ENCODE measurements around the gene LCTL. TPM values are rescaled to one million over a fixed set of nuclear protein-coding genes. Genes with fewer than 3 reads are reported as not detected.

LCTL gene
- total RNA-seq, 3 donors from 2014 or later = not detected

DNA sequence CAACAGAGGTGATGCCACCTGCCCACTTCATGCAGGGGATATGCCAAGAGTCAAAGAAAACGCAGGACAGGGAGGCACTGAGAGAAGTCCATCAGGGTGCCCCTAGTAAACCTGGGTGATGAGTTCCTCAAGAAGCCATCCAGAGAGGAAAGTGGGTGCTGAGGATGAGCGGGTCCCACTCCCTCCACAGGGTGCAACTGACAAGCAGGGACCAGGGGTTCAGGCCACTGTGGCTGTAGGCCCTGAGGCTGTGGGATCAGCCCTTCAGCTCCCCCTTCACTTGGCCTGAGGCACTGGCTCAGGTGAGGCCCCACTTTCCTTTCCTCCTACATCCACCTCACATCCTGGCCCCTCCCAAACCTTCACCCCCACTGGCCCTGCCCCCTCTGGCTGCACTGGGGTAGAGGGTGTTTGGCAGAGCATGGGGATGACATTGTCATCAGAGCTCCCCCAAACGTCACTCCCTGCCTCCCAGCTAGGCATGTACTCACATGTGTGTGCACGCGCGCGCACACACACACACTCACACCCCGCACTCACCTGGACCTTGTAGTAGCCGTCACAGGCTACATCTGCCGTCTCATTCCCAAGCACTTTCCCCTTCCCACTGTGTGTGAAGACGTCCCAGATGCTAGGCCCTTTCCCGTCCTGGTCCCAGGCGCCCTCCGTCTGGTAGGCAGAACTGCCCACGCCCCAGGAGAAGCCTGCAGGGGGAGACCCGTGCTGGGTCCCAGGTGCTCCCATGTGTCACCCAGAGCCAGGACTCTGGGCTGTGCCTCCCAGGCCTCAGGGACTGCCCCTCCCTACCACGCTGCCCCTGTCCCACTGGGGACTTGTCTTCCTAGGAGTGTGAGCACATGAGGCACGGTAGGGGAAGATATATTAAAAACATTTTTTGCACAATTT, 1.4 kb downstream of the LCTL start:
- Histone ChIP-seq H3K4me1 (ENCODE audit: low read depth) (no peaks in the 10 kb centered on the region), H3K36me3 (ENCODE audit: low read depth) (no peaks in the 10 kb centered on the region), H3K9me3 (no peaks in the 10 kb centered on the region), H3K4me3 (no peak overlapping the region)
- DNase-seq (no peak), ATAC-seq (no peak)
- intact Hi-C loops (cut with DNase I, micrococcal nuclease) = no loop called here
- TF ChIP-seq, protein P1, sequence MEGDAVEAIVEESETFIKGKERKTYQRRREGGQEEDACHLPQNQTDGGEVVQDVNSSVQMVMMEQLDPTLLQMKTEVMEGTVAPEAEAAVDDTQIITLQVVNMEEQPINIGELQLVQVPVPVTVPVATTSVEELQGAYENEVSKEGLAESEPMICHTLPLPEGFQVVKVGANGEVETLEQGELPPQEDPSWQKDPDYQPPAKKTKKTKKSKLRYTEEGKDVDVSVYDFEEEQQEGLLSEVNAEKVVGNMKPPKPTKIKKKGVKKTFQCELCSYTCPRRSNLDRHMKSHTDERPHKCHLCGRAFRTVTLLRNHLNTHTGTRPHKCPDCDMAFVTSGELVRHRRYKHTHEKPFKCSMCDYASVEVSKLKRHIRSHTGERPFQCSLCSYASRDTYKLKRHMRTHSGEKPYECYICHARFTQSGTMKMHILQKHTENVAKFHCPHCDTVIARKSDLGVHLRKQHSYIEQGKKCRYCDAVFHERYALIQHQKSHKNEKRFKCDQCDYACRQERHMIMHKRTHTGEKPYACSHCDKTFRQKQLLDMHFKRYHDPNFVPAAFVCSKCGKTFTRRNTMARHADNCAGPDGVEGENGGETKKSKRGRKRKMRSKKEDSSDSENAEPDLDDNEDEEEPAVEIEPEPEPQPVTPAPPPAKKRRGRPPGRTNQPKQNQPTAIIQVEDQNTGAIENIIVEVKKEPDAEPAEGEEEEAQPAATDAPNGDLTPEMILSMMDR (IDR thresholded peaks at IDR 0.05) = no peak

DNA sequence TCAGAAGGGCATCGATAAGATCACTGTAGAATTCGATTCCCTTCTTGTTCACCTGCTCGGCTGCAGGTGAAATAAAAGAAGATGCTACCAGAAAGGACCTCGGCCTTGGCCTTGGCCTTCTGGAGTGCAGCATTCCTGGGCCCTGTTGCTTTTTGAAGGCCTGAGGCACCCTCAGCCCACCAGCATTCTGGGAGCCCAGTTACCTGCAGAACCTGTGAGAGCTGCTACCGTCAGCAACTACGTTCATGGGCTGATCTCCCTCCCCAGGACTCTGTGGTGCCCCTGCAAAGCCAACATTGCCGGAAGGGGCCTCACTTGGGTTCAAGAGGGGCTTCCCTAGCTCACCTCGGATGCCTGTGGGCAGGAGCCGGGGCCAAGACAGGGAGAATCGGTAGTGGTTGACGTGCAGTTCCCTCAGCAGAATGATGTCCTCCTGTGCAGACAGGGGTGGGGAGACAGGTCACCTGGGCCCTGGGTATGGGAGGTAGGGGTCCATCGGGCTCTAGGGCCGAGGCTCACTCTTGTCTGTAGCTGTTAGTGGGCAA, 2.2 kb downstream of the LCTL start:
- ATAC-seq = no peak
- TF ChIP-seq, protein P1 (IDR thresholded peaks at IDR 0.05) = no peak
- no peaks in the 10 kb centered on the region for H3K4me1 ChIP-seq (ENCODE audit: low read depth)
- no peak overlapping the region for H3K4me3 ChIP-seq
- H3K36me3 ChIP-seq (ENCODE audit: low read depth) = no peaks in the 10 kb centered on the region
- intact Hi-C loops (cut with DNase I, micrococcal nuclease) = no loop called here
- no peaks in the 10 kb centered on the region for H3K9me3 ChIP-seq
- no peak for DNase-seq

DNA sequence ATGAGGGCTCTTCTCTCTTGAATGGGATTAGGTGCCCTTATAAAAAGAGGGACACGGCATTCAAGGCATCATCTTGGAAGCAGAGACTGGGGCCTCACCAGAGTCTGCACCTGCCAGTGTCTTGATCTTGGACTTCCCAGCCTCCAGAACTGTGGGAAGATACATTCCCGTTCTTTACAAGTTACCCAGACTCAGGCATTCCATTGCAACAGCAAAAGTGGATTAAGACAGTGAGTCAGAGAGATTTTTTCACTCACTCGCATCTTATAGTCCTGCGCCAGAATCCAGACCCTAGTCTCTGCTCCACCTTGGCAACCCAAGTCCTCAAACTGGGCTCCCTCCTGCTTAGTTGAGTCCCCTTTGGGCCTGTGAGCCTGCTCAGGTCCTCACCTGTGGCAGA, 2.7 kb downstream of the LCTL start:
- Histone ChIP-seq H3K9me3 (no peaks in the 10 kb centered on the region), H3K36me3 (ENCODE audit: low read depth) (no peaks in the 10 kb centered on the region), H3K4me3 (no peak overlapping the region), H3K4me1 (ENCODE audit: low read depth) (no peaks in the 10 kb centered on the region)
- intact Hi-C loops (cut with DNase I, micrococcal nuclease) = no loop called here
- no peak for DNase-seq
- TF ChIP-seq, protein P1 (IDR thresholded peaks at IDR 0.05) = no peak
- no peak for ATAC-seq

DNA sequence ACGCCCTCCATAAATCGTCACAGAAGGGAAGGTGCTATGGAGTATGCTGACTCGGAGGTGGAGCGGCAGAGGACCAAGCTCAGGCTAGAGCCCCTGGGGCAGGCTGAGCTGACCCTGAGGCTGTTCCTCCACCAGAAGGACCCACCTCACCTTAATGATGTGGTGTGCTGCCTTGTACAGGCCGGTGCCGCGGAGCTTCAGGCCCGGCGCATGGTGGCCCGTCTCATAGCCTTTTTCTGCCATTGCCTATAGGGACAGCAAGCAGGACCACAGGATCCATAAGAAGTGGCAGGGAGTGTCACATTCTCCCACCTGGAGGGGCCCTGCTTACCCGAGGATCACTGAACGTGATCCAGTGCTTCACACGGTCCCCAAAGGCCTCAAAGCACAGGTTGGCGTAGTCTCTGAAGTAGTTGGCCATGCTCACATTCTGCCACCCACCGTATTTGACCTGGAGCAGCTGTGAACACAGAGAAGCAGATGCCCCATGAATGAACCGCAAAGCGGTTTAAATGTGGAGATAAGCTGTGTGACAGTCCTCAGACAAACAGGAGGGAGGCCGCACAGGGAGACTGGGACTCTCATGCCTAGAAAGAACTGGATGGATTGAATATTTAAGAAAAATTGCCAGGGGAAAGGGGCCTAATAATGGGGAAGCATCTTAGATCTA, 4.8 kb downstream of the LCTL start:
- DNase-seq = no peak
- intact Hi-C loops (cut with DNase I, micrococcal nuclease) = no loop called here
- no peak for ATAC-seq
- Histone ChIP-seq H3K4me3 (no peak overlapping the region), H3K36me3 (ENCODE audit: low read depth) (no peaks in the 10 kb centered on the region), H3K9me3 (no peaks in the 10 kb centered on the region), H3K4me1 (ENCODE audit: low read depth) (no peaks in the 10 kb centered on the region)
- TF ChIP-seq, protein P1 (IDR thresholded peaks at IDR 0.05) = no peak

DNA sequence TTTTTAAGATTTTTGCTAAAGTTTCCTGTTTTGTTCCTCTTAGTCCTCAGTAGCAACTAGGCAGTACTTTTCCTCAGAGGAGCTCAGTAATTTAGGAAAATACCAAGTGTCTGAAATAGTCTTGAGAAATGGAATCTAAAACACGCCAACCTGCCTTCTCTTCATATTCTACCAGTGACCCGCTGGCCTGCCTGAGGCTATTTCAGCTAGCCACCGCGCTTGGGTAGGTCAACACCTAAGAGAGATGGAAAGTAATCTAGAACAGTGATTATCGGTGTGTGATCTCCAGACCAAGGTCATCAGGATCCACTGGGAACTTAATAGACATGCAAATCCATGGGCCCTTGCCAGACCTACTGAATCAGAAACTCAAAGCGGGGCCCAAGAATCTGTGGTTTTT, 7.5 kb downstream of the LCTL start:
- TF ChIP-seq, protein P1 (IDR thresholded peaks at IDR 0.05) = no peak
- Histone ChIP-seq H3K9me3 (no peaks in the 10 kb centered on the region), H3K36me3 (ENCODE audit: low read depth) (no peaks in the 10 kb centered on the region), H3K4me1 (ENCODE audit: low read depth) (no peaks in the 10 kb centered on the region), H3K4me3 (no peak overlapping the region)
- no peak for ATAC-seq
- DNase-seq = no peak
- intact Hi-C loops (cut with DNase I, micrococcal nuclease) = no loop called here
